Tibial artery (tissue), 4 donors: ENCODE measurements around the gene SUB1.

ENCODE experiments used
- DNase-seq, 2 donors: peaks; one replicate each; pipeline ENCODE4 v3.0.0-alpha.2; 2019
- H3K27ac ChIP-seq, 2 donors: fragments of 200-600 bp; sonication (generic) in 1 of 2; 1 replicate in 1 of 2; 2 replicates in 1 of 2; pipeline ENCODE4 v1.5.1; 2018 to 2019; ENCODE audit warnings: mild to moderate bottlenecking in 1 of 2
- H3K27me3 ChIP-seq, 2 donors: fragments of 200-600 bp; sonication (generic) in 1 of 2; one replicate each; pipeline versions ENCODE4 v1.5.1 to v1.6.0; 2016 to 2019
- H3K36me3 ChIP-seq, 3 donors: fragments of 200-600 bp; sonication (generic) in 2 of 3; one replicate each; pipeline ENCODE4 v1.5.1; 2016 to 2019; ENCODE audit warnings: mild to moderate bottlenecking in 2 of 3
- H3K4me1 ChIP-seq, 4 donors: fragments of 200-600 bp; sonication (generic) in 2 of 4; 1 replicate in 3 of 4; 2 replicates in 1 of 4; pipeline ENCODE4 v1.5.1; 2016 to 2019
- H3K4me3 ChIP-seq, 2 donors: fragments of 200-600 bp; sonication (generic) in 1 of 2; 1 replicate in 1 of 2; 2 replicates in 1 of 2; pipeline ENCODE4 v1.5.1; 2018 to 2019; ENCODE audit warnings: mild to moderate bottlenecking in 2 of 2
- H3K9me3 ChIP-seq, 3 donors: fragments of 200-600 bp; sonication (generic) in 1 of 3; one replicate each; pipeline ENCODE4 v1.5.1; 2016 to 2019
- CTCF ChIP-seq, 2 experiments: fragments of 200-600 bp in 1 of 2; fragments of 450-650 bp in 1 of 2; IDR thresholded peaks; one replicate each; pipeline ENCODE4 v1.5.1; 2017 to 2019; ENCODE audit warnings: antibody characterized with exemption in 2 of 2, mild to moderate bottlenecking in 1 of 2, moderate library complexity in 1 of 2
- intact Hi-C: fragments of 100-400 bp; cut with DNase I; formaldehyde crosslinking; loops from one replicate; pipeline ENCODE4 v1.15.0; 2023; ENCODE audit warnings: low total_unique reads

SUB1 gene

DNA sequence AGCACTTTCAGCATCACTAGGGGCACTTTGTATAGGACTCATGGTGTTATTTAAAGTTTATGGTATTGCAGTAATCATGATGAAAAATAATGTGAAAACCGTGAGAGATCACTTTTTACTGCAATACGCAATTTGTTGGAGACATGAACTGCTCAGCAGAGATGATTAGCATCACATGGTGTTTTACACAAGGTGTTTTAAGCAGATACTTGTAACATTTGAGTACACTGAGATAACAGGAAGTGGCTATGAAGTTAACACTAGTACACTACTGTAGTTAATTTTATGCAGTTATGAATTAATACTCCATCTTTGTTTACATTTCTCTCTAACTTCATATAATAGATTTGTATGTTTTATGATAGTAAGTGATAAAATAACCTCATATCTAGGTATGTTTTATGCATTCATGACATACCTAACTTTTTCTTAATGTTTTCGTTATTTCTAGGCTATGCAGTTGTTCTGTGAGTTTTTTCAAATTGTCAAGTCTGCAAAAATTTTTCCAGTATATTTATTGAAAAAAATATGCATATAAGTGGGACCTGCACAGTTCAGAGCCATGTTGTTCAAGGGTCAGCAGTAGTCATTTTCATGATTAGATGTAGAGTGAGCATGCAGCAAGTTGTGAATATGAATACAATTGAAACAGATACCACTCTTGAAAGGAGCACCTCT is 13.0 kb downstream of the SUB1 start:
- no peaks in the 10 kb centered on the region for H3K9me3 ChIP-seq

DNA sequence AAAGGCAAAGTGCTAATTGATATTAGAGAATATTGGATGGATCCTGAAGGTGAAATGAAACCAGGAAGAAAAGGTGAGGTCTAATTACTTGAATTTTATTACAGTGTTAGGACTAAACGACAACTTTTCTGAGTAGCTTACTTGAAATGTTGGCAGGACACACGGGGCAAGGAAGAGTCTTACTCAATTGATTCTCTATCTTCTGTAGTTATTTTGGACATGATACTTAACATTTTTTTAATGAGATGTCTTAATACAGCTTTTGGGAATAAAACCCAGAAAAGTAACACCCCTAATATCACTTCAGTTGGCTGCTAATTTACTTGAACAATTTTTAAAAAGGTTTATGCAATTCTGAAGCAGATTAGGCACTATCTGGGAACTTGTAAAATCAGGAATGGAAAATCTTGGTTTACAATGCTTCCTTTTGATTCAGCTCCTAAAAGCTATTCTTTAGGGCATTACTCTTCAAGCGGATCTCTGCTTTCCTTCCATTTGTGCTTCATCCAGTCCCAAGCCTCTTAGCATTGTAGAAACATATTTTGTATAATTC is 13.7 kb downstream of the SUB1 start:
- Histone ChIP-seq H3K4me1 (peaks cover 0 to 73% (median 14%) of the 10 kb centered on the region in 4 donors), H3K27me3 (no peaks in the 10 kb centered on the region), H3K27ac (peak overlapping the region; percentile 36 to 67), H3K9me3 (no peaks in the 10 kb centered on the region), H3K36me3 (peaks cover 20 to 46% (median 41%) of the 10 kb centered on the region in 3 donors), H3K4me3 (no peak overlapping the region)
- intact Hi-C loops: no loop called here
- no peak for DNase-seq
- no peak for TF ChIP-seq CTCF (IDR thresholded peaks at IDR 0.05)

More for the DNA sequence above, 13.0 kb downstream of the SUB1 start:
- Histone ChIP-seq H3K36me3 (peaks cover 26 to 53% (median 41%) of the 10 kb centered on the region in 3 donors), H3K27ac (peak overlapping the region in 1 of 2 donors; percentile 67), H3K4me1 (peaks cover 0 to 68% (median 14%) of the 10 kb centered on the region in 4 donors), H3K27me3 (no peaks in the 10 kb centered on the region), H3K4me3 (no peak overlapping the region)
- TF ChIP-seq CTCF (IDR thresholded peaks at IDR 0.05): no peak
- no peak for DNase-seq
- intact Hi-C loops: no loop called here

GRCh38 chr5:32600054-32600622 is 14.8 kb downstream of the SUB1 start:
- peaks cover 0 to 73% (median 14%) of the 10 kb centered on the region in 4 donors for H3K4me1 ChIP-seq
- TF ChIP-seq CTCF (IDR thresholded peaks at IDR 0.05): no peak
- intact Hi-C loops: no loop called here
- no peaks in the 10 kb centered on the region for H3K27me3 ChIP-seq
- DNase-seq: no peak
- H3K27ac ChIP-seq: peak overlapping the region; percentile 36 to 67
- peaks cover 9 to 44% (median 41%) of the 10 kb centered on the region in 3 donors for H3K36me3 ChIP-seq
- no peaks in the 10 kb centered on the region for H3K9me3 ChIP-seq
- H3K4me3 ChIP-seq: no peak overlapping the region

GRCh38 chr5:32601623-32602295 is 16.4 kb downstream of the SUB1 start:
- intact Hi-C loops: no loop called here
- Histone ChIP-seq H3K27ac (peak overlapping the region; percentile 4 to 67), H3K4me3 (no peak overlapping the region), H3K27me3 (no peaks in the 10 kb centered on the region), H3K36me3 (peaks cover 0 to 39% (median 31%) of the 10 kb centered on the region in 3 donors), H3K9me3 (no peaks in the 10 kb centered on the region), H3K4me1 (peaks cover 0 to 57% (median 14%) of the 10 kb centered on the region in 4 donors)
- DNase-seq: no peak
- no peak for TF ChIP-seq CTCF (IDR thresholded peaks at IDR 0.05)

DNA sequence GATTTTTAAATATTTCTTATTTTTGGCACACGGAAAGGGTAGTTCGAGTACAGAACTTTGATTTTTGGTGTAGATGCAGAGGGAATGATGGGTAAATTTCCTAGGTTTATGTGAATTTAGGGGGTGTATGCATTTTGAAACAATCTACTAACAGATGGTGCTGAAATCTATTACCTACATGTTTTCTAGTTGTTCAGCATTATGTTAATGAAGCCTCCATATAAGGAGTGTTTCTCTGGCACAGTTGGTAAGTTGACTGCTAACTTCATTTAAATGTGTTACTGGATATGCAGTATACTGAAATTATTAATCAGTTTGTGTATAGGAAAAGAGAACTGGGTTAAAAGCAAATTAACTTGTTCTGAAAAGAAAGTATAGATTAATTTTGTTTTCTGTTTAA is 17.5 kb downstream of the SUB1 start:
- TF ChIP-seq CTCF (IDR thresholded peaks at IDR 0.05): no peak
- Histone ChIP-seq H3K27ac (peak overlapping the region in 1 of 2 donors; percentile 67), H3K9me3 (no peaks in the 10 kb centered on the region), H3K27me3 (no peaks in the 10 kb centered on the region), H3K4me3 (no peak overlapping the region), H3K4me1 (peaks cover 0 to 46% (median 14%) of the 10 kb centered on the region in 4 donors), H3K36me3 (peaks cover 0 to 41% (median 29%) of the 10 kb centered on the region in 3 donors)
- intact Hi-C loops: no loop called here
- DNase-seq: no peak
